Gastrocnemius medialis (tissue), 4 donors: ENCODE results near the gene UMOD. TPM values are rescaled to one million over a fixed set of nuclear protein-coding genes. Genes with fewer than 3 reads are reported as not detected.

Experiments
- ATAC-seq, 2 donors: fragments of 150-250 bp; one replicate each; pipeline ENCODE4 v1.9.1; 2016
- DNase-seq, 2 donors: peaks; one replicate each; pipeline ENCODE4 v3.0.0-alpha.2; 2019
- H3K27ac ChIP-seq, 4 donors: fragments of 200-600 bp; sonication (generic); 1 replicate in 1 of 4; 2 replicates in 3 of 4; pipeline ENCODE4 v1.5.1; 2016 to 2018; ENCODE audit warnings: mild to moderate bottlenecking in 2 of 4, moderate library complexity in 1 of 4
- H3K27me3 ChIP-seq, 3 donors: fragments of 200-600 bp; sonication (generic) in 2 of 3; 1 replicate in 1 of 3; 2 replicates in 2 of 3; pipeline versions ENCODE4 v1.5.1 to v1.6.0; 2016 to 2019; ENCODE audit warnings: mild to moderate bottlenecking in 1 of 3, moderate library complexity in 1 of 3
- H3K36me3 ChIP-seq, 2 donors: fragments of 200-600 bp; sonication (generic) in 1 of 2; one replicate each; pipeline ENCODE4 v1.5.1; 2017 to 2018
- H3K4me1 ChIP-seq, 2 donors: fragments of 200-600 bp; sonication (generic) in 1 of 2; one replicate each; pipeline ENCODE4 v1.5.1; 2016 to 2017; ENCODE audit warnings: mild to moderate bottlenecking in 2 of 2
- H3K4me3 ChIP-seq, 4 donors: fragments of 200-600 bp; sonication (generic) in 3 of 4; 1 replicate in 1 of 4; 2 replicates in 3 of 4; pipeline ENCODE4 v1.5.1; 2016 to 2019; ENCODE audit warnings: mild to moderate bottlenecking in 2 of 4
- H3K9me3 ChIP-seq, 3 donors: fragments of 200-600 bp; sonication (generic) in 2 of 3; 1 replicate in 1 of 3; 2 replicates in 2 of 3; pipeline ENCODE4 v1.5.1; 2016 to 2019
- CTCF ChIP-seq, 5 experiments: fragments of 450-650 bp in 3 of 5; fragments of 200-600 bp in 2 of 5; sonication (generic) in 2 of 5; IDR thresholded peaks in 4 of 5; conservative IDR thresholded peaks in 1 of 5; 1 replicate in 4 of 5; 2 replicates in 1 of 5; pipeline ENCODE4 v1.5.1; 2016 to 2019; ENCODE audit warnings: antibody characterized with exemption in 5 of 5, mild to moderate bottlenecking in 3 of 5, moderate library complexity in 3 of 5
- POLR2A ChIP-seq, 2 donors: fragments of 450-650 bp; IDR thresholded peaks; one replicate each; pipeline ENCODE4 v1.6.1; 2017; ENCODE audit warnings: antibody characterized with exemption in 2 of 2, mild to moderate bottlenecking in 2 of 2, moderate library complexity in 2 of 2
- in situ Hi-C, 4 donors: fragments of 200-750 bp; cut with MboI; loops; one replicate each; pipeline versions ENCODE4 v1.15.0 to v1.8.0; 2017; ENCODE audit warnings: low sequenced_read_pairs in 4 of 4
- intact Hi-C: fragments of 100-400 bp; cut with DNase I; formaldehyde crosslinking; loops from one replicate; pipeline ENCODE4 v1.15.1; 2023; ENCODE audit warnings: low total_unique reads
- total RNA-seq, 4 donors: library from RNA; depleted of rRNA; stranded (reverse); fragments of >200 nt; gene quantifications; one replicate each; pipeline versions ENCODE4 v1.1.0 to v1.2.3, GENCODE V29; 2016

The UMOD gene
- total RNA-seq, 4 donors from 2014 or later = not detected

GRCh38 chr16:20372701-20373100 is 20.2 kb upstream of the UMOD start:
- H3K4me1 ChIP-seq = no peaks in the 10 kb centered on the region
- no peak overlapping the region for H3K27ac ChIP-seq
- in situ Hi-C loops (no loop called here), intact Hi-C loops (no loop called here)
- DNase-seq (no peak), ATAC-seq (no peak)
- TF ChIP-seq POLR2A (IDR thresholded peaks at IDR 0.05) (no peak), CTCF (IDR thresholded peaks at IDR 0.05 in 4 of 5, conservative IDR thresholded peaks at IDR 0.05 in 1 of 5) (no peak)
- no peaks in the 10 kb centered on the region for H3K36me3 ChIP-seq
- peaks cover 0 to 3% (median 0%) of the 10 kb centered on the region in 3 donors for H3K27me3 ChIP-seq
- no peaks in the 10 kb centered on the region for H3K9me3 ChIP-seq
- H3K4me3 ChIP-seq = no peak overlapping the region

- Histone ChIP-seq H3K27ac (no peak overlapping the region), H3K4me1 (no peaks in the 10 kb centered on the region), H3K9me3 (no peaks in the 10 kb centered on the region), H3K4me3 (no peak overlapping the region), H3K27me3 (peaks cover 0 to 3% (median 0%) of the 10 kb centered on the region in 3 donors), H3K36me3 (no peaks in the 10 kb centered on the region)
- no peak for TF ChIP-seq POLR2A (IDR thresholded peaks at IDR 0.05)
- TF ChIP-seq CTCF (IDR thresholded peaks at IDR 0.05 in 4 of 5, conservative IDR thresholded peaks at IDR 0.05 in 1 of 5) = no peak
- intact Hi-C loops (no loop called here), in situ Hi-C loops (no loop called here)
- ATAC-seq (no peak), DNase-seq (no peak)
Measured at GRCh38 chr16:20369452-20370054, 17.0 kb upstream of the UMOD start.

- Histone ChIP-seq H3K4me1 (no peaks in the 10 kb centered on the region), H3K27ac (no peak overlapping the region), H3K4me3 (no peak overlapping the region), H3K36me3 (no peaks in the 10 kb centered on the region), H3K27me3 (no peaks in the 10 kb centered on the region), H3K9me3 (no peaks in the 10 kb centered on the region)
- in situ Hi-C loops (no loop called here), intact Hi-C loops (no loop called here)
- no peak for TF ChIP-seq POLR2A (IDR thresholded peaks at IDR 0.05)
- no peak for DNase-seq
- no peak for ATAC-seq
Measured at GRCh38 chr16:20364051-20364450, 11.5 kb upstream of the UMOD start.

- ATAC-seq = no peak
- H3K36me3 ChIP-seq = no peaks in the 10 kb centered on the region
- TF ChIP-seq POLR2A (IDR thresholded peaks at IDR 0.05) (no peak), CTCF (IDR thresholded peaks at IDR 0.05 in 4 of 5, conservative IDR thresholded peaks at IDR 0.05 in 1 of 5) (no peak)
- DNase-seq = no peak
- H3K9me3 ChIP-seq = no peaks in the 10 kb centered on the region
- intact Hi-C loops (no loop called here), in situ Hi-C loops (no loop called here)
- H3K4me3 ChIP-seq = no peak overlapping the region
- no peak overlapping the region for H3K27ac ChIP-seq
- H3K4me1 ChIP-seq = no peaks in the 10 kb centered on the region
- no peaks in the 10 kb centered on the region for H3K27me3 ChIP-seq
Measured at GRCh38 chr16:20363191-20363590, 10.7 kb upstream of the UMOD start.

- Histone ChIP-seq H3K4me1 (no peaks in the 10 kb centered on the region), H3K27me3 (no peaks in the 10 kb centered on the region), H3K4me3 (no peak overlapping the region), H3K27ac (no peak overlapping the region), H3K36me3 (no peaks in the 10 kb centered on the region), H3K9me3 (no peaks in the 10 kb centered on the region)
- in situ Hi-C loops = no loop called here
- TF ChIP-seq CTCF (IDR thresholded peaks at IDR 0.05 in 4 of 5, conservative IDR thresholded peaks at IDR 0.05 in 1 of 5) (no peak), POLR2A (IDR thresholded peaks at IDR 0.05) (no peak)
- intact Hi-C loops = no loop called here
- DNase-seq (no peak), ATAC-seq (no peak)
Measured at GRCh38 chr16:20359997-20360396, 7.5 kb upstream of the UMOD start.
